ENCODE results near the gene CEP85. TPM values are rescaled to one million over a fixed set of nuclear protein-coding genes. Genes with fewer than 3 reads are reported as not detected.

The CEP85 gene
- total and polyA plus RNA-seq, 4 donors, result 2.6 to 14.6 (median 5.3) TPM

DNA sequence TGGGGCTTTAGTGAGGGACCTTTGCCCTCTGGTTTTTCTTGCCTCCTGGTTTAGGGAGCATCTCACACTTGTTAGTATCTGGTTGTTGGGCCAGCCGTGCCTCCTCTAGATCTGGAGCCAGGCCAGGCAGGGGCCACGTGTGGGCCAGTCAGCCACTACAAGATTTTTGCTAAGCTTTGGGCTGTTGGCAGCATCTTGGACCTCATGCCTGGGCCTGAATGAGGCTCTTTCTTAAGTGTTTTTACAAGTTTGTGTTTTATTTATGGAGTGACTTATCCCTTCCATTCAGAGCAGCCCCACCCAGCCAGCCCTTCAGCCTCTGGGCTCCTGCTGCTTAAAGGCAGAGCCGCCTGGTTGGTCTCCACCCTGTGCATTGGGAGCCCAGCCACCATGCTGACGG, 44.3 kb downstream of the CEP85 start:
- Histone ChIP-seq H3K4me1 (ENCODE audit: control insufficient read depth in 4 of 4, insufficient read depth in 4 of 4, low read length in 3 of 4) (peaks cover 17 to 55% (median 33%) of the 10 kb centered on the region in 4 donors), H3K27me3 (ENCODE audit: control insufficient read depth in 4 of 4, insufficient read depth in 4 of 4, low read length in 3 of 4) (no peaks in the 10 kb centered on the region)

More for the DNA sequence above, 44.3 kb downstream of the CEP85 start:
- Histone ChIP-seq H3K9me3 (ENCODE audit: control insufficient read depth in 4 of 4, low read length in 3 of 4) (no peaks in the 10 kb centered on the region), H3K27ac (ENCODE audit: low read depth in 1 of 2, low read length in 2 of 2) (peak overlapping the region in 1 of 2 donors; percentile 42), H3K36me3 (ENCODE audit: control insufficient read depth in 4 of 4, insufficient read depth in 3 of 4, low read depth in 1 of 4, low read length in 3 of 4) (no peaks in the 10 kb centered on the region), H3K4me3 (ENCODE audit: low read depth in 1 of 3, low read length in 3 of 3) (no peak overlapping the region), H3K9ac (ENCODE audit: low read depth in 1 of 2, low read length in 2 of 2) (no peak overlapping the region)
- TF ChIP-seq, protein P1, sequence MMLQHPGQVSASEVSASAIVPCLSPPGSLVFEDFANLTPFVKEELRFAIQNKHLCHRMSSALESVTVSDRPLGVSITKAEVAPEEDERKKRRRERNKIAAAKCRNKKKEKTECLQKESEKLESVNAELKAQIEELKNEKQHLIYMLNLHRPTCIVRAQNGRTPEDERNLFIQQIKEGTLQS (IDR thresholded peaks at IDR 0.05), result no peak
- TF ChIP-seq ZBTB33 (IDR thresholded peaks at IDR 0.05) (no peak), TAF1 (conservative IDR thresholded peaks at IDR 0.05) (no peak), JUND (IDR thresholded peaks at IDR 0.05) (no peak), HNF4A (conservative IDR thresholded peaks at IDR 0.05) (no peak), SP1 (IDR thresholded peaks at IDR 0.05) (no peak), MAX (IDR thresholded peaks at IDR 0.05) (no peak), HNF4G (IDR thresholded peaks at IDR 0.05) (no peak), RXRA (IDR thresholded peaks at IDR 0.05) (no peak), RAD21 (IDR thresholded peaks at IDR 0.05) (no peak), REST (IDR thresholded peaks at IDR 0.05) (no peak), FOXA2 (IDR thresholded peaks at IDR 0.05) (no peak), NR2F2 (IDR thresholded peaks at IDR 0.05) (no peak), FOXA1 (IDR thresholded peaks at IDR 0.05) (no peak), EGR1 (IDR thresholded peaks at IDR 0.05; ENCODE audit: low read depth in 2 of 2) (no peak), YY1 (IDR thresholded peaks at IDR 0.05) (no peak)
- TF ChIP-seq, protein P2, sequence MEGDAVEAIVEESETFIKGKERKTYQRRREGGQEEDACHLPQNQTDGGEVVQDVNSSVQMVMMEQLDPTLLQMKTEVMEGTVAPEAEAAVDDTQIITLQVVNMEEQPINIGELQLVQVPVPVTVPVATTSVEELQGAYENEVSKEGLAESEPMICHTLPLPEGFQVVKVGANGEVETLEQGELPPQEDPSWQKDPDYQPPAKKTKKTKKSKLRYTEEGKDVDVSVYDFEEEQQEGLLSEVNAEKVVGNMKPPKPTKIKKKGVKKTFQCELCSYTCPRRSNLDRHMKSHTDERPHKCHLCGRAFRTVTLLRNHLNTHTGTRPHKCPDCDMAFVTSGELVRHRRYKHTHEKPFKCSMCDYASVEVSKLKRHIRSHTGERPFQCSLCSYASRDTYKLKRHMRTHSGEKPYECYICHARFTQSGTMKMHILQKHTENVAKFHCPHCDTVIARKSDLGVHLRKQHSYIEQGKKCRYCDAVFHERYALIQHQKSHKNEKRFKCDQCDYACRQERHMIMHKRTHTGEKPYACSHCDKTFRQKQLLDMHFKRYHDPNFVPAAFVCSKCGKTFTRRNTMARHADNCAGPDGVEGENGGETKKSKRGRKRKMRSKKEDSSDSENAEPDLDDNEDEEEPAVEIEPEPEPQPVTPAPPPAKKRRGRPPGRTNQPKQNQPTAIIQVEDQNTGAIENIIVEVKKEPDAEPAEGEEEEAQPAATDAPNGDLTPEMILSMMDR (IDR thresholded peaks at IDR 0.05; ENCODE audit: low read depth, low read length, missing input control), result no peak
- 73% methylated on average over 4 of the region's 4 CpGs for WGBS
- DNase-seq (ENCODE audit: low spot score), result peak; percentile 61
